NCI-H226 (cell line): ENCODE results near the gene WIZ.

Experiments
- DNase-seq: peaks from one replicate; pipeline ENCODE4 v3.0.0-alpha.2; 2015

WIZ gene

GRCh38 chr19:15372891-15373301, 76.9 kb downstream of the WIZ start:
- DNase-seq: no peak

- no peak for DNase-seq
These were observed 77.3 kb downstream of the WIZ start for GRCh38 chr19:15372470-15372869.

- DNase-seq: no peak
These were observed 77.9 kb downstream of the WIZ start for GRCh38 chr19:15371786-15372380.

DNA sequence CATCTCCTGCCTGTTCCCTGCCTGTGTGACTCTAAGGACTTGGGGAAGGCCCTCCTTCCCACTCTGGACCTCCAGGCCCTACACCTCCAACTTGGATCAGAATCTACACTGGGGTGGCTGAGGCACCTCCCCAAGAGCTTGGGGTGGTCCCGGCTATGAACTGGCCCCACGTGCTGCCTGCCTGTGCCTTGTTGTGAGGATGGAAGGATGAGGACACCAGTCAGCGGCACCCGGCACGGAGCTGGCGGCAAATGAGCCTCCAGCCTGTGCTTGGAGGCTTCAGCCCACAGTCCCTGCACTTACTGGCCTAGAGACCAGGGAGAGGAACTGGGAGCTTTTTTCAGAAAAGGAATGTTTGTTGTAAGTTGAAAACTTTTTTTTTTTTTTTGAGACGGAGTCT, 78.6 kb downstream of the WIZ start:
- no peak for DNase-seq
